ENCODE results near the gene CCDC178. TPM values are rescaled to one million over a fixed set of nuclear protein-coding genes. Genes with fewer than 3 reads are reported as not detected.

CCDC178 gene
- polyA plus RNA-seq, 2 of the 4 experiments (the other 2 are of a cell fraction): 0.06 TPM; not detected in 1

GRCh38 chr18:33307520-33307919 is 133.0 kb downstream of the CCDC178 start:
- FAIRE-seq (no peak), DNase-seq (ENCODE audit: low read depth in 1 of 2, low spot score in 1 of 2) (no peak), ATAC-seq (no peak)
- 0% methylated on average over 1 of the region's 1 CpG for WGBS (ENCODE audit: missing lambda C conversion rate)
- ChIA-PET CTCF (no interaction called here), POLR2A (no interaction called here)
- TF ChIP-seq FOXS1 (CRISPR knock-in tag; IDR thresholded peaks at IDR 0.05): no peak
- TF ChIP-seq CBX2 (IDR thresholded peaks at IDR 0.05; ENCODE audit: borderline replicate concordance, low read depth): no peak
- no peak for TF ChIP-seq HMGXB4 (CRISPR knock-in tag; IDR thresholded peaks at IDR 0.05; ENCODE audit: borderline replicate concordance)
- TF ChIP-seq CBX8 (IDR thresholded peaks at IDR 0.05): no peak
- no peak for TF ChIP-seq RARB (CRISPR knock-in tag; IDR thresholded peaks at IDR 0.05)
- no peak for TF ChIP-seq MYC (IDR thresholded peaks at IDR 0.05; ENCODE audit: borderline replicate concordance, low read length)
- TF ChIP-seq NFE2L2 (conservative IDR thresholded peaks at IDR 0.05; ENCODE audit: low read length): no peak
- TF ChIP-seq FOSB (CRISPR knock-in tag; IDR thresholded peaks at IDR 0.05): no peak
- no peak for TF ChIP-seq BCL3 (IDR thresholded peaks at IDR 0.05)
- TF ChIP-seq CHD2 (IDR thresholded peaks at IDR 0.05; ENCODE audit: low read length, partially characterized antibody): no peak
- TF ChIP-seq HOXA7 (CRISPR knock-in tag; IDR thresholded peaks at IDR 0.05): no peak
- TF ChIP-seq TP53 (CRISPR knock-in tag; IDR thresholded peaks at IDR 0.05): no peak
- no peak for TF ChIP-seq POLR2AphosphoS2 (conservative IDR thresholded peaks at IDR 0.05; ENCODE audit: low read length)
- TF ChIP-seq KDM1A (IDR thresholded peaks at IDR 0.05; ENCODE audit: low read depth): no peak
- no peak for TF ChIP-seq GATA3 (IDR thresholded peaks at IDR 0.05; ENCODE audit: borderline replicate concordance)
- TF ChIP-seq HOXB13 (CRISPR knock-in tag; IDR thresholded peaks at IDR 0.05; ENCODE audit: low read depth): no peak
- TF ChIP-seq REST (IDR thresholded peaks at IDR 0.05): no peak
- no peak overlapping the region for H3K27ac ChIP-seq
- H3K4me2 ChIP-seq: no peak overlapping the region
- no peaks in the 10 kb centered on the region for H3K9me3 ChIP-seq
- H3K4me3 ChIP-seq: no peak overlapping the region
- no peaks in the 10 kb centered on the region for H3K4me1 ChIP-seq

- no peak for ATAC-seq
- H3K27ac ChIP-seq: no peak overlapping the region
- FAIRE-seq: no peak
- no peak for TF ChIP-seq NR3C1 (IDR thresholded peaks at IDR 0.05)
- peak; percentile 29 for TF ChIP-seq MAFK (IDR thresholded peaks at IDR 0.05; ENCODE audit: partially characterized antibody)
- TF ChIP-seq FOSL2 (IDR thresholded peaks at IDR 0.05): no peak
- no peak for TF ChIP-seq FOSL2 (CRISPR knock-in tag; IDR thresholded peaks at IDR 0.05)
- no peak for DNase-seq (ENCODE audit: low read depth in 1 of 2, low spot score in 1 of 2)
- no peaks in the 10 kb centered on the region for H3K9me3 ChIP-seq
- POLR2A ChIA-PET: no interaction called here
- H3K4me2 ChIP-seq: no peak overlapping the region
- CTCF ChIA-PET: no interaction called here
- H3K4me1 ChIP-seq: no peaks in the 10 kb centered on the region
- WGBS (ENCODE audit: missing lambda C conversion rate): 2% methylated on average over 3 of the region's 3 CpGs
- H3K4me3 ChIP-seq: no peak overlapping the region
Observed at GRCh38 chr18:33304277-33304676, 136.2 kb downstream of the CCDC178 start.
